IMR-90 (cell line): ENCODE measurements around the gene TLR1. TPM values are rescaled to one million over a fixed set of nuclear protein-coding genes. Genes with fewer than 3 reads are reported as not detected.

ENCODE experiments used
- ATAC-seq: fragments of 200-7000 bp; cut with Tn5 transposase; 2 replicates; pipeline ENCODE4 v1.9.1; 2020; ENCODE audit warnings: low read depth, mild to moderate bottlenecking, moderate library complexity
- BruUV-seq: library from RNA; stranded (reverse); fragments of 400-500 nt; replicated peaks from 2 replicates; lab custom pipeline; 2021; lab: Mats Ljungman, UMichigan
- CTCF ChIA-PET: fragments of 300-600 bp; formaldehyde crosslinking; extraction: SDS; loops from one replicate; lab custom pipeline; 2021; ENCODE audit warnings: antibody characterized with exemption; lab: Yijun Ruan, JAX
- POLR2A ChIA-PET: fragments of 300-600 bp; sonication (Branson Sonifier 250); formaldehyde crosslinking; loops from one replicate; lab custom pipeline; 2022; ENCODE audit warnings: antibody characterized with exemption; ENCODE audit not compliant: unreplicated experiment; lab: Charles Lee
- DNase-seq: peaks from one replicate; pipeline ENCODE4 v3.0.0; 2013
- H2AFZ ChIP-seq: replicated peaks from 2 replicates; pipeline ENCODE3; 2013; ENCODE audit warnings: low read length, mild to moderate bottlenecking; ENCODE audit not compliant: poor library complexity
- H2AK5ac ChIP-seq: 2 replicates; pipeline ENCODE4 v1.6.1; 2013; ENCODE audit warnings: low read depth, low read length, inconsistent platforms
- H2AK9ac ChIP-seq: replicated peaks from 2 replicates; pipeline ENCODE3; 2013; ENCODE audit warnings: mild to moderate bottlenecking, low read depth, low read length, moderate library complexity; ENCODE audit not compliant: poor library complexity
- H2BK120ac ChIP-seq: 2 replicates; pipeline ENCODE4 v1.6.1; 2013; ENCODE audit warnings: low read depth, low read length, inconsistent platforms
- H2BK15ac ChIP-seq: 3 replicates; pipeline ENCODE4 v1.6.1; 2013; ENCODE audit warnings: low read depth, low read length, inconsistent platforms
- H2BK20ac ChIP-seq: 2 replicates; pipeline ENCODE4 v1.6.1; 2013; ENCODE audit warnings: low read depth, mild to moderate bottlenecking, inconsistent platforms, low read length, moderate library complexity
- H2BK5ac ChIP-seq: 2 replicates; pipeline ENCODE4 v1.6.1; 2013; ENCODE audit warnings: mild to moderate bottlenecking, low read depth, low read length, inconsistent platforms; ENCODE audit not compliant: poor library complexity, severe bottlenecking
- H3K14ac ChIP-seq: replicated peaks from 2 replicates; pipeline ENCODE4 v1.6.1; 2013; ENCODE audit warnings: low read depth, low read length, inconsistent platforms
- H3K18ac ChIP-seq: 2 replicates; pipeline ENCODE4 v1.6.1; 2013; ENCODE audit warnings: low read depth, low read length, control low read depth
- H3K23ac ChIP-seq: 2 replicates; pipeline ENCODE4 v1.6.1; 2013; ENCODE audit warnings: low read depth, low read length, inconsistent platforms
- H3K27ac ChIP-seq: 2 replicates; pipeline ENCODE4 v1.5.1; 2013; ENCODE audit warnings: mild to moderate bottlenecking, control low read depth, low read length; ENCODE audit not compliant: insufficient read depth
- H3K27me3 ChIP-seq: 2 replicates; pipeline ENCODE4 v1.6.1; 2013; ENCODE audit warnings: low read length; ENCODE audit not compliant: control insufficient read depth, insufficient read depth
- H3K36me3 ChIP-seq: 2 replicates; pipeline ENCODE4 v1.6.1; 2013; ENCODE audit warnings: low read length, mixed read lengths; ENCODE audit not compliant: control insufficient read depth, insufficient read depth
- H3K4ac ChIP-seq: 2 replicates; pipeline ENCODE4 v1.6.1; 2013; ENCODE audit warnings: low read depth, low read length, inconsistent platforms
- H3K4me1 ChIP-seq: 2 replicates; pipeline ENCODE4 v1.6.1; 2013; ENCODE audit warnings: low read length, mixed read lengths; ENCODE audit not compliant: control insufficient read depth, insufficient read depth
- H3K4me2 ChIP-seq: 2 replicates; pipeline ENCODE4 v1.6.1; 2013; ENCODE audit warnings: low read depth, mild to moderate bottlenecking, control low read depth, low read length, moderate library complexity
- H3K4me3 ChIP-seq: 2 replicates; pipeline ENCODE4 v1.5.1; 2013; ENCODE audit warnings: low read depth, mild to moderate bottlenecking, control low read depth, low read length, moderate library complexity; ENCODE audit not compliant: insufficient read depth
- H3K56ac ChIP-seq: 2 replicates; pipeline ENCODE4 v1.6.1; 2013; ENCODE audit warnings: low read length, inconsistent platforms; ENCODE audit not compliant: insufficient read depth; ENCODE audit errors: extremely low read depth
- H3K79me1 ChIP-seq, 2 experiments: 2 replicates each; pipeline ENCODE4 v1.6.1; 2013; ENCODE audit warnings: low read length in 2 of 2, inconsistent platforms in 1 of 2, low read depth in 1 of 2
- H3K9ac ChIP-seq: 2 replicates; pipeline ENCODE4 v1.6.1; 2013; ENCODE audit warnings: low read depth, low read length, control low read depth
- H3K9me1 ChIP-seq: 2 replicates; pipeline ENCODE4 v1.6.1; 2013; ENCODE audit warnings: low read length, inconsistent platforms; ENCODE audit not compliant: insufficient read depth
- H3K9me3 ChIP-seq: 2 replicates; pipeline ENCODE4 v1.6.1; 2013; ENCODE audit warnings: low read length; ENCODE audit not compliant: control insufficient read depth, insufficient read depth
- H4K20me1 ChIP-seq: 2 replicates; pipeline ENCODE4 v1.6.1; 2013; ENCODE audit warnings: low read length, inconsistent platforms; ENCODE audit not compliant: insufficient read depth
- H4K5ac ChIP-seq: 2 replicates; pipeline ENCODE4 v1.6.1; 2013; ENCODE audit warnings: mild to moderate bottlenecking, low read depth, low read length, control low read depth
- H4K8ac ChIP-seq, 2 experiments: 2 replicates each; pipeline ENCODE4 v1.6.1; 2013; ENCODE audit warnings: low read depth in 2 of 2, low read length in 2 of 2, control low read depth in 1 of 2, inconsistent platforms in 1 of 2
- H4K91ac ChIP-seq: 2 replicates; pipeline ENCODE4 v1.6.1; 2013; ENCODE audit warnings: low read depth, low read length, inconsistent platforms; ENCODE audit not compliant: insufficient read depth
- BHLHE40 ChIP-seq: fragments of 150-350 bp; IDR thresholded peaks from 2 replicates; pipeline ENCODE4 v1.6.1; 2016; ENCODE audit warnings: mild to moderate bottlenecking, low read depth, low read length
- CEBPB ChIP-seq: IDR thresholded peaks from 2 replicates; pipeline ENCODE4 v1.6.1; 2012; ENCODE audit warnings: low read depth, low read length, improper control_type of control experiment
- CTCF ChIP-seq: conservative IDR thresholded peaks from 2 replicates; pipeline ENCODE4 v1.5.1; 2012; ENCODE audit warnings: mild to moderate bottlenecking, low read depth, low read length, improper control_type of control experiment
- ELK1 ChIP-seq: fragments of 150-350 bp; IDR thresholded peaks from 2 replicates; pipeline ENCODE4 v1.6.1; 2016; ENCODE audit warnings: low read depth, mild to moderate bottlenecking, low read length, moderate library complexity, borderline replicate concordance
- FOS ChIP-seq: fragments of 150-350 bp; IDR thresholded peaks from 2 replicates; pipeline ENCODE4 v1.6.1; 2016; ENCODE audit warnings: low read depth, low read length
- MAFK ChIP-seq: IDR thresholded peaks from 2 replicates; pipeline ENCODE4 v1.6.1; 2012; ENCODE audit warnings: low read depth, low read length, improper control_type of control experiment
- MAZ ChIP-seq: IDR thresholded peaks from 2 replicates; pipeline ENCODE4 v1.6.1; 2012; ENCODE audit warnings: low read depth, mild to moderate bottlenecking, low read length, improper control_type of control experiment, moderate library complexity, borderline replicate concordance
- MXI1 ChIP-seq: IDR thresholded peaks from 2 replicates; pipeline ENCODE4 v1.6.1; 2012; ENCODE audit warnings: low read depth, mild to moderate bottlenecking, low read length, moderate library complexity, borderline replicate concordance
- NFE2L2 ChIP-seq: fragments of 150-350 bp; IDR thresholded peaks from 2 replicates; pipeline ENCODE4 v1.6.1; 2016; ENCODE audit warnings: low read depth, mild to moderate bottlenecking, low read length
- POLR2A ChIP-seq: IDR thresholded peaks from 2 replicates; pipeline ENCODE4 v1.6.1; 2012; ENCODE audit warnings: mild to moderate bottlenecking, low read depth, low read length
- RAD21 ChIP-seq: IDR thresholded peaks from 2 replicates; pipeline ENCODE4 v1.6.1; 2012; ENCODE audit warnings: low read length, improper control_type of control experiment
- RCOR1 ChIP-seq: IDR thresholded peaks from 2 replicates; pipeline ENCODE4 v1.6.1; 2012; ENCODE audit warnings: mild to moderate bottlenecking, low read length, improper control_type of control experiment; ENCODE audit not compliant: insufficient replicate concordance
- RFX5 ChIP-seq: IDR thresholded peaks from 2 replicates; pipeline ENCODE4 v1.8.0; 2012; ENCODE audit warnings: low read depth, mild to moderate bottlenecking, low read length, moderate library complexity
- SMC3 ChIP-seq: fragments of 150-350 bp; IDR thresholded peaks from 2 replicates; pipeline ENCODE4 v1.6.1; 2016; ENCODE audit warnings: low read depth, mild to moderate bottlenecking, antibody characterized with exemption, low read length, moderate library complexity
- WGBS, 2 experiments: methylation state at CpG; one replicate each; pipeline versions ENCODE4 v1.1.5 to v1.1.7; 2013; ENCODE audit warnings: missing lambda C conversion rate in 2 of 2; ENCODE audit not compliant: insufficient read length in 1 of 2; ENCODE audit errors: extremely low coverage in 2 of 2; 5-methylcytosine and 5-hydroxymethylcytosine counted together
- dilution Hi-C: fragments of 300-500 bp; cut with HindIII; formaldehyde crosslinking; loops from one replicate; pipeline ENCODE4 v1.14.3; 2018; ENCODE audit warnings: low sequenced_read_pairs; ENCODE audit not compliant: unreplicated experiment
- in situ Hi-C: fragments of 300-500 bp; cut with MboI; formaldehyde crosslinking; loops from 3 replicates; pipeline ENCODE4 v1.14.3; 2019; ENCODE audit warnings: low sequenced_read_pairs, inconsistent platforms, mixed read lengths
- intact Hi-C: fragments of 100-400 bp; cut with micrococcal nuclease; formaldehyde crosslinking; loops from 2 replicates; pipeline ENCODE4 v1.10.0; 2022
- polyA plus RNA-seq, 3 experiments: library from polyadenylated mRNA; depleted of rRNA; stranded (reverse); fragments of >200 nt; gene quantifications; 2 replicates each; pipeline ENCODE4 v1.2.3, GENCODE V29; 2012; ENCODE audit warnings: low replicate concordance in 1 of 3
- total RNA-seq: library from RNA; depleted of rRNA; stranded (reverse); fragments of >200 nt; gene quantifications from 2 replicates; pipeline ENCODE4 v1.2.3, GENCODE V29; 2012
- TF ChIP-seq, protein P1 (sequence below): fragments of 150-350 bp; IDR thresholded peaks from 2 replicates; pipeline ENCODE4 v1.6.1; 2017; ENCODE audit warnings: mild to moderate bottlenecking, antibody characterized with exemption, low read length, low read depth

TLR1 gene
- total and polyA plus RNA-seq, 2 of the 4 experiments (the other 2 are of a cell fraction), result 0.24 to 1.1 TPM

DNA sequence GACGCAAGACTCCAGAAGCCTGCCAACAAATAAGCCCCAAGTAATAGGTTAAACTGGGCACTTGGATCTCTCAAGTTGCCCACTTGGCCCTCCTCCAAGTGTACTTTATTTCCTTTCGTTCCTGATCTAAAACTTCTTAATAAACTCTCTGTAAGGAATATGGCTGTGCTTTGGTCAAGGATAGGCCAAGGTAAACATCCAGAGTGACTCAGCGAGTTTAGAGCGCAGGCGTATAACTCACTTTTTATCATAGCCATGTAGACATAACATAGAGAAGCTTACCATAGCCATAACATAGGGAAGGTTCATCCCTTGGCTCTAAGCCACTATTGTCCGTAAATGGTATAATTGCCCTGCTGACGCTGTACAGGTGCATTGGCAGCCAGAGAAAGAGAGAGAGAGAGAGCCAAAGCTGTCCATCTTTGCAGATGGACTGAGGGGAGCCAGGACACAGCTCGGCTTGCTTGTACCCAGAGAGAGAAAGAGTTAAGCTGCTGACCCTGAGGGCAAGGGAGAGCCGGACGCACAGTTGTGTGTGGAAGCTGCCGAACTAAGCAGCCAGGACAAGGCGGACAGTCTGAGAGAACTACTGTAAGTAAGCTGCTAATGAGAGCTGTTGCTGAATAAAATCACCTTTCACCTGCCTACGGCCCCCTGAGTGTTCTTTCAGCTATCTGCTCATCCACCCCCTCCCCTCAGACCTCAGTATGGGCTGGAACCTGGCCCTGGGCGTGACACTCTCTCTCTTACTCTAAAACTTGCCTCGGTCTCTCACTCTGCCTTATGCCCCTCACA lies 1.8 kb downstream of the TLR1 start:
- intact Hi-C loops, result loop anchor here (5.0 kb wide), 1 partner anchor 35 kb away; no protein-coding TSS in a partner anchor
- Histone ChIP-seq H3K4me1 (no peaks in the 10 kb centered on the region), H3K36me3 (no peaks in the 10 kb centered on the region), H4K91ac (no peak overlapping the region), H2AFZ (no peak overlapping the region), H3K56ac (no peak overlapping the region), H2BK20ac (no peak overlapping the region), H4K8ac (no peak overlapping the region), H3K79me1 (no peaks in the 10 kb centered on the region), H4K20me1 (no peaks in the 10 kb centered on the region), H3K27me3 (no peaks in the 10 kb centered on the region; the same call in 1 of the 2 replicates), H4K5ac (no peak overlapping the region), H3K4me2 (no peak overlapping the region), H3K23ac (no peak overlapping the region), H3K4me3 (no peak overlapping the region), H3K4ac (no peak overlapping the region; the same call in 1 of the 2 replicates), H3K18ac (no peak overlapping the region), H2BK15ac (no peak overlapping the region), H2BK120ac (no peak overlapping the region), H2AK5ac (no peak overlapping the region), H3K9me3 (no peaks in the 10 kb centered on the region), H3K14ac (no peak overlapping the region), H3K9ac (no peak overlapping the region), H3K9me1 (no peaks in the 10 kb centered on the region), H2AK9ac (no peak overlapping the region), H3K27ac (no peak overlapping the region), H2BK5ac (no peak overlapping the region)
- no peak for ATAC-seq
- ChIA-PET CTCF (interaction anchor here (1.4 kb wide), 1 partner anchor 8 kb away, joined by 5 read pairs; no protein-coding TSS in a partner anchor), POLR2A (no interaction called here)
- no peak for DNase-seq
- WGBS, 2 experiments, result no CpG with 5 or more reads among the region's 15 CpGs
- dilution Hi-C loops, result no loop called here
- no TSS peak for BruUV-seq
- in situ Hi-C loops, result no loop called here
- TF ChIP-seq SMC3, result no peak
- no peak for TF ChIP-seq RFX5
- TF ChIP-seq CTCF, result no peak
- TF ChIP-seq ELK1, result no peak
- TF ChIP-seq RCOR1, result no peak
- TF ChIP-seq MAZ, result no peak
- no peak for TF ChIP-seq FOS
- TF ChIP-seq POLR2A, result no peak
- TF ChIP-seq, protein P1, sequence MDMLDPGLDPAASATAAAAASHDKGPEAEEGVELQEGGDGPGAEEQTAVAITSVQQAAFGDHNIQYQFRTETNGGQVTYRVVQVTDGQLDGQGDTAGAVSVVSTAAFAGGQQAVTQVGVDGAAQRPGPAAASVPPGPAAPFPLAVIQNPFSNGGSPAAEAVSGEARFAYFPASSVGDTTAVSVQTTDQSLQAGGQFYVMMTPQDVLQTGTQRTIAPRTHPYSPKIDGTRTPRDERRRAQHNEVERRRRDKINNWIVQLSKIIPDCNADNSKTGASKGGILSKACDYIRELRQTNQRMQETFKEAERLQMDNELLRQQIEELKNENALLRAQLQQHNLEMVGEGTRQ, result no peak
- no peak for TF ChIP-seq CEBPB
- TF ChIP-seq RAD21, result no peak
- no peak for TF ChIP-seq MXI1
- TF ChIP-seq MAFK, result no peak
- TF ChIP-seq BHLHE40, result no peak
- TF ChIP-seq NFE2L2, result no peak
